Stimulated activated CD4-positive, alpha-beta T cell treated with anti-CD3 and anti-CD28 coated beads, Interleukin-15, amount 100 ng/mL, for 1 hour (primary cell): ENCODE measurements around the gene CCDC154.

Source experiments
- DNase-seq, 2 donors: peaks; one replicate each; pipeline ENCODE4 v3.0.0-alpha.2; 2020; ENCODE audit warnings: low read depth in 1 of 2, low spot score in 1 of 2

Gene CCDC154

GRCh38 chr16:1438229-1439057, 5.9 kb downstream of the CCDC154 start:
- DNase-seq = no peak

GRCh38 chr16:1437606-1438005, 6.8 kb downstream of the CCDC154 start:
- no peak for DNase-seq

- DNase-seq = no peak
Measured at GRCh38 chr16:1436731-1437355, 7.5 kb downstream of the CCDC154 start.

GRCh38 chr16:1435921-1436697, 8.2 kb downstream of the CCDC154 start:
- no peak for DNase-seq

GRCh38 chr16:1434644-1435592, 9.4 kb downstream of the CCDC154 start:
- no peak for DNase-seq

- DNase-seq = no peak
Measured at GRCh38 chr16:1433756-1434155, 10.6 kb downstream of the CCDC154 start.

GRCh38 chr16:1433263-1433560, 11.1 kb downstream of the CCDC154 start:
- DNase-seq = no peak

GRCh38 chr16:1432388-1433262, 11.7 kb downstream of the CCDC154 start:
- no peak for DNase-seq

- no peak for DNase-seq
Measured at GRCh38 chr16:1431497-1432270, 12.7 kb downstream of the CCDC154 start.

GRCh38 chr16:1430759-1431496, 13.4 kb downstream of the CCDC154 start, which contains the start of gene PERCC1:
PERCC1 (plus strand) TSS chr16:1431078; CDS start chr16:1432594, 1,516 bp downstream.
- no peak for DNase-seq

GRCh38 chr16:1430214-1430758, 14.1 kb downstream of the CCDC154 start:
- no peak for DNase-seq

- DNase-seq = no peak
Measured at GRCh38 chr16:1429631-1430030, 14.7 kb downstream of the CCDC154 start.

GRCh38 chr16:1429012-1429411, 15.3 kb downstream of the CCDC154 start:
- DNase-seq = no peak

GRCh38 chr16:1428511-1428910, 15.8 kb downstream of the CCDC154 start:
- no peak for DNase-seq

- no peak for DNase-seq
Measured at GRCh38 chr16:1427473-1428461, 16.6 kb downstream of the CCDC154 start.

GRCh38 chr16:1426734-1427471, 17.5 kb downstream of the CCDC154 start:
- no peak for DNase-seq
